Prostate gland (tissue), 2 donors: ENCODE measurements around the gene KCNJ5.

ENCODE experiments used
- CTCF ChIP-seq, 4 experiments: fragments of 200-600 bp in 2 of 4; fragments of 450-650 bp in 2 of 4; sonication (generic) in 2 of 4; IDR thresholded peaks; 1 replicate in 3 of 4; 2 replicates in 1 of 4; pipeline ENCODE4 v1.5.1; 2016 to 2019; ENCODE audit warnings: antibody characterized with exemption in 4 of 4, mild to moderate bottlenecking in 2 of 4, moderate library complexity in 2 of 4
- POLR2A ChIP-seq: fragments of 450-650 bp; IDR thresholded peaks from one replicate; pipeline ENCODE4 v1.6.1; 2016; ENCODE audit warnings: antibody characterized with exemption, mild to moderate bottlenecking
- POLR2AphosphoS5 ChIP-seq: sonication (generic); formaldehyde crosslinking; IDR thresholded peaks from one replicate; pipeline ENCODE4 v1.6.1; 2017; ENCODE audit warnings: antibody characterized with exemption

- TF ChIP-seq CTCF (IDR thresholded peaks at IDR 0.05): no peak
- TF ChIP-seq POLR2AphosphoS5: peak; percentile 4
- TF ChIP-seq POLR2A: no peak
These were observed 50.6 kb downstream of the KCNJ5 start for GRCh38 chr11:128941573-128942271.
